A549 (cell line): ENCODE data around the gene RERE. TPM values are rescaled to one million over a fixed set of nuclear protein-coding genes. Genes with fewer than 3 reads are reported as not detected.

Source experiments
- ATAC-seq, 2 experiments: fragments of 200-7000 bp in 1 of 2; fragments of >200 bp in 1 of 2; cut with Nextera tagmentation in 1 of 2; cut with Tn5 transposase in 1 of 2; 3 replicates each; pipeline versions ENCODE4 v1.8.0 to v1.9.1; 2018 to 2020; ENCODE audit warnings: mild to moderate bottlenecking in 1 of 2, moderate library complexity in 1 of 2
- CTCF ChIA-PET: fragments of 300-600 bp; sonication (Branson Sonifier 250); formaldehyde crosslinking; extraction: SDS; loops from one replicate; lab custom pipeline; 2021; ENCODE audit warnings: antibody characterized with exemption, inconsistent platforms; lab: Yijun Ruan, JAX
- POLR2A ChIA-PET: fragments of 350-600 bp; formaldehyde crosslinking; extraction: SDS; loops from one replicate; lab custom pipeline; 2021; ENCODE audit warnings: antibody characterized with exemption, inconsistent platforms; lab: Yijun Ruan, JAX
- DNase-seq, 2 experiments: peaks; one replicate each; pipeline versions ENCODE4 v3.0.0 to v3.0.0-alpha.2; 2011 to 2016; ENCODE audit warnings: low read depth in 1 of 2, low spot score in 1 of 2
- FAIRE-seq: peaks from 2 replicates; lab custom pipeline; 2011; peaks lifted over from hg19 to GRCh38; lab: Jason Lieb, UNC
- H3K27ac ChIP-seq, 2 experiments: fragments of >200 bp; sonication (Bioruptor Twin); formaldehyde crosslinking; 3 replicates each; pipeline ENCODE4 v1.5.1; 2016 to 2017
- H3K4me1 ChIP-seq: fragments of >200 bp; sonication (Bioruptor Twin); formaldehyde crosslinking; 3 replicates; pipeline ENCODE4 v1.6.1; 2016
- H3K4me2 ChIP-seq: fragments of >200 bp; sonication (Bioruptor Twin); formaldehyde crosslinking; 3 replicates; pipeline ENCODE4 v1.6.1; 2016
- H3K4me3 ChIP-seq: fragments of >200 bp; sonication (Bioruptor Twin); formaldehyde crosslinking; 3 replicates; pipeline ENCODE4 v1.5.1; 2016
- H3K9me3 ChIP-seq: fragments of >200 bp; sonication (Bioruptor Twin); formaldehyde crosslinking; 3 replicates; pipeline ENCODE4 v1.6.1; 2016
- CBX2 ChIP-seq: fragments of 200-600 bp; sonication (generic); IDR thresholded peaks from 2 replicates; pipeline ENCODE4 v1.6.1; 2016; ENCODE audit warnings: low read depth, mild to moderate bottlenecking, borderline replicate concordance
- CEBPB ChIP-seq, 2 experiments: fragments of >200 bp in 1 of 2; sonication (Bioruptor Twin) in 1 of 2; formaldehyde crosslinking in 1 of 2; IDR thresholded peaks; 2 replicates each; pipeline ENCODE4 v1.6.1; 2012 to 2016
- CHD4 ChIP-seq: fragments of 200-600 bp; sonication (generic); IDR thresholded peaks from 2 replicates; pipeline ENCODE4 v1.6.1; 2016; ENCODE audit warnings: antibody characterized with exemption, mild to moderate bottlenecking, borderline replicate concordance
- EP300 ChIP-seq, 2 experiments: fragments of >200 bp; sonication (Bioruptor Twin); formaldehyde crosslinking; IDR thresholded peaks; 2 replicates in 1 of 2; 3 replicates in 1 of 2; pipeline ENCODE4 v1.6.1; 2016 to 2017
- ESRRA ChIP-seq: fragments of 150-350 bp; IDR thresholded peaks from 2 replicates; pipeline ENCODE4 v1.6.1; 2014; ENCODE audit warnings: mild to moderate bottlenecking, low read length, borderline replicate concordance
- FOSL2 ChIP-seq, 2 experiments: fragments of 450-650 bp in 1 of 2; fragments of >200 bp in 1 of 2; sonication (Bioruptor Twin) in 1 of 2; formaldehyde crosslinking; IDR thresholded peaks; 2 replicates each; pipeline versions ENCODE4 v1.5.0 to v1.6.1; 2016 to 2020; ENCODE audit warnings: mild to moderate bottlenecking in 1 of 2, moderate library complexity in 1 of 2
- GATA3 ChIP-seq: IDR thresholded peaks from 2 replicates; pipeline ENCODE4 v1.6.1; 2012; ENCODE audit warnings: borderline replicate concordance
- HDAC2 ChIP-seq: fragments of 200-600 bp; sonication (generic); IDR thresholded peaks from 2 replicates; pipeline ENCODE4 v1.6.1; 2016
- HEYL ChIP-seq: fragments of 250-450 bp; sonication (Bioruptor Pico); IDR thresholded peaks from 2 replicates; pipeline ENCODE4 v1.8.0; 2021; ENCODE audit warnings: mild to moderate bottlenecking, moderate library complexity
- HMGXB4 ChIP-seq: fragments of 250-450 bp; sonication (Bioruptor Pico); IDR thresholded peaks from 2 replicates; pipeline ENCODE4 v1.5.0; 2021; ENCODE audit warnings: mild to moderate bottlenecking, moderate library complexity, borderline replicate concordance
- HOXB13 ChIP-seq: fragments of 250-450 bp; sonication (Bioruptor Pico); IDR thresholded peaks from 2 replicates; pipeline ENCODE4 v1.5.0; 2020; ENCODE audit warnings: low read depth, mild to moderate bottlenecking, moderate library complexity
- KDM1A ChIP-seq: fragments of 200-600 bp; sonication (generic); IDR thresholded peaks from 2 replicates; pipeline ENCODE4 v1.6.1; 2016; ENCODE audit warnings: low read depth, mild to moderate bottlenecking
- KDM5A ChIP-seq: fragments of 200-600 bp; sonication (generic); IDR thresholded peaks from 2 replicates; pipeline ENCODE4 v1.6.1; 2016; ENCODE audit warnings: antibody characterized with exemption, mild to moderate bottlenecking
- MAFK ChIP-seq: fragments of 450-650 bp; IDR thresholded peaks from 2 replicates; pipeline ENCODE4 v1.6.1; 2014; ENCODE audit not compliant: partially characterized antibody
- MYC ChIP-seq: IDR thresholded peaks from 2 replicates; pipeline ENCODE4 v1.6.1; 2012; ENCODE audit warnings: mild to moderate bottlenecking, inconsistent platforms, low read length, improper control_type of control experiment, borderline replicate concordance
- PHF8 ChIP-seq: fragments of 200-600 bp; sonication (generic); IDR thresholded peaks from 2 replicates; pipeline ENCODE4 v1.6.1; 2016; ENCODE audit warnings: low read depth, mild to moderate bottlenecking, antibody characterized with exemption, moderate library complexity, borderline replicate concordance
- POLR2A ChIP-seq: IDR thresholded peaks from 2 replicates; pipeline ENCODE4 v1.6.1; 2012; ENCODE audit warnings: mild to moderate bottlenecking, low read length
- RAD21 ChIP-seq, 2 experiments: fragments of >200 bp in 1 of 2; sonication (Bioruptor Twin) in 1 of 2; formaldehyde crosslinking in 1 of 2; IDR thresholded peaks in 1 of 2; conservative IDR thresholded peaks in 1 of 2; 2 replicates in 1 of 2; 3 replicates in 1 of 2; pipeline ENCODE4 v1.6.1; 2012 to 2018; ENCODE audit warnings: inconsistent platforms in 1 of 2
- RARB ChIP-seq: fragments of 250-450 bp; sonication (Bioruptor Pico); IDR thresholded peaks from 2 replicates; pipeline ENCODE4 v1.8.0; 2021; ENCODE audit warnings: mild to moderate bottlenecking, moderate library complexity
- REST ChIP-seq: fragments of 200-600 bp; sonication (generic); IDR thresholded peaks from 2 replicates; pipeline ENCODE4 v1.6.1; 2016; ENCODE audit warnings: antibody characterized with exemption, mild to moderate bottlenecking, moderate library complexity
- RFX5 ChIP-seq: fragments of 450-650 bp; IDR thresholded peaks from 2 replicates; pipeline ENCODE4 v1.7.1; 2014; ENCODE audit warnings: antibody characterized with exemption, mild to moderate bottlenecking, moderate library complexity
- SMC3 ChIP-seq: fragments of >200 bp; sonication (Bioruptor Twin); formaldehyde crosslinking; IDR thresholded peaks from 3 replicates; pipeline ENCODE4 v1.6.1; 2018; ENCODE audit warnings: inconsistent platforms
- TFCP2L1 ChIP-seq: fragments of 250-450 bp; sonication (Bioruptor Pico); IDR thresholded peaks from 2 replicates; pipeline ENCODE4 v1.5.0; 2021; ENCODE audit warnings: mild to moderate bottlenecking
- ZFP36 ChIP-seq: fragments of 450-650 bp; IDR thresholded peaks from 2 replicates; pipeline ENCODE4 v1.6.1; 2014; ENCODE audit warnings: borderline replicate concordance; ENCODE audit not compliant: partially characterized antibody
- ZNF302 ChIP-seq: fragments of 250-450 bp; sonication (Bioruptor Pico); IDR thresholded peaks from 2 replicates; pipeline ENCODE4 v1.9.0; 2021; ENCODE audit warnings: inconsistent platforms, mild to moderate bottlenecking, moderate library complexity
- ZSCAN20 ChIP-seq: fragments of 250-450 bp; sonication (Bioruptor Pico); IDR thresholded peaks from 2 replicates; pipeline ENCODE4 v1.8.0; 2022; ENCODE audit warnings: mild to moderate bottlenecking, moderate library complexity
- WGBS: methylation state at CpG from one replicate; pipeline ENCODE4 v1.1.6; 2017; ENCODE audit errors: missing lambda C conversion rate; 5-methylcytosine and 5-hydroxymethylcytosine counted together
- polyA plus RNA-seq, 4 experiments: library from polyadenylated mRNA; depleted of rRNA in 3 of 4; stranded (reverse); fragments of >200 nt; fragmentation: RNase III in 1 of 4; extraction: RNeasy Plus Mini Kit Qiagen cat#74134 plus additional on column Dnase treatment in 1 of 4; gene quantifications; 2 replicates in 3 of 4; 3 replicates in 1 of 4; pipeline ENCODE4 v1.2.3, GENCODE V29; 2011 to 2017
- TF ChIP-seq, protein P1 (sequence below): fragments of >200 bp; sonication (Bioruptor Twin); formaldehyde crosslinking; IDR thresholded peaks from 2 replicates; pipeline ENCODE4 v1.6.1; 2016
- TF ChIP-seq, protein P2 (sequence below): IDR thresholded peaks from 2 replicates; pipeline ENCODE4 v1.6.1; 2012; ENCODE audit warnings: low read depth, borderline replicate concordance

The RERE gene
- polyA plus RNA-seq, 2 of the 4 experiments (the other 2 are of a cell fraction), result 12.6 to 28.6 TPM

- H3K9me3 ChIP-seq, result 0 out of 3 replicates have a peak, but pooled peaks cover 7% of the 10 kb centered on the region
- no peak for TF ChIP-seq ESRRA
- TF ChIP-seq, protein P1, sequence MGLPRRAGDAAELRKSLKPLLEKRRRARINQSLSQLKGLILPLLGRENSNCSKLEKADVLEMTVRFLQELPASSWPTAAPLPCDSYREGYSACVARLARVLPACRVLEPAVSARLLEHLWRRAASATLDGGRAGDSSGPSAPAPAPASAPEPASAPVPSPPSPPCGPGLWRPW, result no peak
- no peak for TF ChIP-seq CHD4
- no peak for TF ChIP-seq RAD21 (conservative IDR thresholded peaks at IDR 0.05 in 1 of 2, IDR thresholded peaks at IDR 0.05 in 1 of 2)
- TF ChIP-seq ZSCAN20 (CRISPR knock-in tag), result no peak
- TF ChIP-seq RFX5, result no peak
- no peak for TF ChIP-seq ZFP36
- no peak for TF ChIP-seq HOXB13 (CRISPR knock-in tag)
- no peak for TF ChIP-seq MAFK
- no peak for TF ChIP-seq HDAC2
- no peak for TF ChIP-seq KDM1A
- TF ChIP-seq RARB (CRISPR knock-in tag), result no peak
- no peak for TF ChIP-seq KDM5A
- no peak for TF ChIP-seq HMGXB4 (CRISPR knock-in tag)
- TF ChIP-seq GATA3, result no peak
- TF ChIP-seq SMC3, result no peak
- no peak for TF ChIP-seq MYC
- TF ChIP-seq, all 56 proteins: peak for 0
- no peak for DNase-seq
- WGBS, result 93% methylated on average over 4 of the region's 4 CpGs
- no peak for FAIRE-seq
- no peak overlapping the region for H3K4me2 ChIP-seq
- CTCF ChIA-PET, result interaction anchor here (1.1 to 1.5 kb wide), 3 partner anchors 9 to 180 kb away, joined by 3 to 5 read pairs (median 3); no protein-coding TSS in a partner anchor
- POLR2A ChIA-PET, result no interaction called here
- 0 out of 3 replicates have a peak, but pooled peaks cover 2% of the 10 kb centered on the region for H3K4me1 ChIP-seq
- H3K27ac ChIP-seq, result no peak overlapping the region
- no peak for ATAC-seq
- no peak overlapping the region for H3K4me3 ChIP-seq
Measured at GRCh38 chr1:8731162-8731561, 86.3 kb downstream of the RERE start.

GRCh38 chr1:8728464-8728863, 89.0 kb downstream of the RERE start:
- H3K9me3 ChIP-seq, result 0 out of 3 replicates have a peak, but pooled peaks cover 7% of the 10 kb centered on the region
- no peak for FAIRE-seq
- POLR2A ChIA-PET, result no interaction called here
- ATAC-seq, result no peak
- no peak for DNase-seq
- peaks cover 7% of the 10 kb centered on the region; the same call in 1 of the 3 replicates for H3K4me1 ChIP-seq
- no peak overlapping the region for H3K4me2 ChIP-seq
- CTCF ChIA-PET, result interaction anchor here (0.6 to 5.3 kb wide), 4 partner anchors 98 to 1146 kb away, joined by 3 to 50 read pairs (median 3); no protein-coding TSS in a partner anchor
- TF ChIP-seq CBX2 (no peak), EP300 (IDR thresholded peaks at IDR 0.05) (no peak), KDM1A (no peak), POLR2A (no peak), KDM5A (no peak)
- TF ChIP-seq, protein P1, result no peak
- 83% methylated on average over 3 of the region's 3 CpGs for WGBS
- H3K4me3 ChIP-seq, result no peak overlapping the region
- no peak overlapping the region for H3K27ac ChIP-seq

DNA sequence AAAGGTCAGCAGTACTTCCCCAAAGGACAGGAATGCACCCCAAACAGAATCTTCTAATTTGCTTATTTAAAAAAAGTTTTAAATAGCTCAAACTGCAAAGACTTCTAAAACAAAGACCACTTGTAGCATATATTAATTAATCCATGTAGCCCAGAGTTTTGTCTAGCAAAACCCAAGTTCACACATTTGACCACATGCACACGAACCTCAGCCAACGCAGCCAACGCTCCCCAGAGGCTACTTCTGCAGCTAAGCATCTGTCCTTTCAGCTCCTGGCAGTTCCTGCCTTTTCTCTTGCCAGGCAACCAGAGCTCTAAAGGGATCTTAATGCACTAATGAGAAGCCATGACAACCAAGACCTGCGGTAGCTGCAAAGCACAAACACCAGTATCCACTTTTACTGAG, 89.6 kb downstream of the RERE start:
- CTCF ChIA-PET, result interaction anchor here (0.7 to 5.3 kb wide), 7 partner anchors 12 to 177 kb away, joined by 3 to 50 read pairs (median 9); no protein-coding TSS in a partner anchor
- WGBS, result 84% methylated on average over 4 of the region's 4 CpGs
- POLR2A ChIA-PET, result no interaction called here
- FAIRE-seq, result no peak
- ATAC-seq, result no peak
- H3K4me2 ChIP-seq, result no peak overlapping the region
- no peak overlapping the region for H3K4me3 ChIP-seq
- no peak overlapping the region for H3K27ac ChIP-seq
- peaks cover 13% of the 10 kb centered on the region; the same call in 2 of the 3 replicates for H3K4me1 ChIP-seq
- DNase-seq, result no peak
- H3K9me3 ChIP-seq, result 0 out of 3 replicates have a peak, but pooled peaks cover 7% of the 10 kb centered on the region
- TF ChIP-seq HEYL (CRISPR knock-in tag) (no peak), FOSL2 (IDR thresholded peaks at IDR 0.05) (no peak), FOSL2 (CRISPR knock-in tag; IDR thresholded peaks at IDR 0.05) (no peak), MYC (no peak), TFCP2L1 (no peak), ESRRA (no peak), CEBPB (IDR thresholded peaks at IDR 0.05) (no peak), REST (no peak), ZNF302 (CRISPR knock-in tag) (no peak), PHF8 (no peak)
- TF ChIP-seq, protein P2, sequence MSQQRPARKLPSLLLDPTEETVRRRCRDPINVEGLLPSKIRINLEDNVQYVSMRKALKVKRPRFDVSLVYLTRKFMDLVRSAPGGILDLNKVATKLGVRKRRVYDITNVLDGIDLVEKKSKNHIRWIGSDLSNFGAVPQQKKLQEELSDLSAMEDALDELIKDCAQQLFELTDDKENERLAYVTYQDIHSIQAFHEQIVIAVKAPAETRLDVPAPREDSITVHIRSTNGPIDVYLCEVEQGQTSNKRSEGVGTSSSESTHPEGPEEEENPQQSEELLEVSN, result no peak
